Activated CD4-positive, alpha-beta T cell treated with anti-CD3 and anti-CD28 coated beads, Interleukin-2, amount 50 U/mL, for 1 hour (primary cell): Measurements from ENCODE around the gene IL16.

ENCODE experiments used
- DNase-seq: peaks from one replicate; pipeline ENCODE4 v3.0.0-alpha.2; 2020

IL16 gene

GRCh38 chr15:81209635-81210034, 13.0 kb downstream of the IL16 start:
- DNase-seq, result no peak

- DNase-seq, result no peak
These were observed 14.7 kb downstream of the IL16 start for GRCh38 chr15:81211376-81211775.

- DNase-seq, result no peak
These were observed 17.3 kb downstream of the IL16 start for GRCh38 chr15:81213982-81214381.

DNA sequence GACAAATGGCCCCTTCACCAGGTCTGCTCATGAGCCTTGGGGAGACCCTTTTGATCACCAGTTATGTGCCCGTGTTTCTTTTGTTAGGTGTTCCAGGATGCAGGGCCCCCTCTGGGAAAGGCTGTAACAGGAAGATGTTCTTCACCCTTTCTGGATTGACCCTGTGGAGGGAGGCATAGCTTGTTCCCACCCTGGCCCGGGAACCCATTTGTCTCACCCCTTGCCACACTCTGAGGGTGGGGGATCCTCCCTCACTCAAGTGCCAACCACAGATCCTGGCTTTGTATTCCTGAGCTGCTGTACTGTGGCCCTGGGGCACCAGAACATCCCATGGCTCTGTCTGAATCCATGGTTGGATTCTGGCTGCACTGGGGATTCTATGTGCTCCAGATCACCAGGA, 18.9 kb downstream of the IL16 start:
- DNase-seq, result no peak

GRCh38 chr15:81215983-81216382, 19.3 kb downstream of the IL16 start:
- DNase-seq, result no peak

- no peak for DNase-seq
These were observed 19.7 kb downstream of the IL16 start for GRCh38 chr15:81216422-81216821.

DNA sequence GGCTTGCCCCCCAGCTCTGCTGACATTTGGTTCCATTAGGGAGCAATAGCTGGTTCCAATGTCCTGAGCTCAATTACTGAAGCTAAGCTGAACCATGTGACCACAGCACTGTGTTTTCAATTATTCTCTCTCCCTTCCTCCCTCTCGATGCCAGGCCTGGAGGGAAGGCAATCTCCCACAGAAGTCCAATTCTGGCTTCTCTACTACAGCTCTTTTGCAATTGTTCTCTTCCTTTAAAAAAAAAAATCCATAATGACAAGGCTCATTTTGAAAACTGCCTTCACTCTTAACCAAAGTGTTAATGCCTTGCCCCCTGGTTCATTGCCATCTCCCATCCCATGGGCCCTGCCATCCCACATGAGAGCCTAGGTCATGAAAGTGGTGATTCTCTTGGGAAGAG, 24.8 kb downstream of the IL16 start:
- DNase-seq, result no peak

GRCh38 chr15:81222007-81222406, 25.3 kb downstream of the IL16 start:
- DNase-seq, result no peak

- DNase-seq, result no peak
These were observed 26.8 kb downstream of the IL16 start for GRCh38 chr15:81223346-81223971.

GRCh38 chr15:81224232-81224631, 27.6 kb downstream of the IL16 start:
- DNase-seq, result no peak

GRCh38 chr15:81225161-81225671, 28.5 kb downstream of the IL16 start:
- no peak for DNase-seq

GRCh38 chr15:81227716-81228115, 31.0 kb downstream of the IL16 start:
- no peak for DNase-seq

DNA sequence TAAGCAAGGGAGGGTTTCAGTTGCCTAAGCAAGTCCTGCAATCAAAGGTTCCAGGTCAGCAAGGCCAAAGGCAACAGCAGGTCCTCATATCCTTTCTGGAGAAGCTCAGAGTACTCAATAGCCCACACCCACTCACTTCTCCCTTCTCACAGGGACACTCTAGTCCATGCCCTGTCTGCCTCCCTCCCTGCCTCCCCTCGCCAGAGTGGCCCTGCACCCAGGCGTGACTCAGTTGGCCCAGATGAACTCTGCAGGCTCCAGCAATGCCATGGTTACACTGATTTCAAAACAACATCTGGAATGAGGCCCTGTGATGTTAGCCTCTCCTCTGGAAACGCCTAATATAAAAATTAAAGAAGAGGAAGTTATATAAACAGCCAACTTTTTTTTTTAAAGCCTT, 32.9 kb downstream of the IL16 start:
- no peak for DNase-seq

- no peak for DNase-seq
These were observed 38.8 kb downstream of the IL16 start for GRCh38 chr15:81235276-81236123.

DNA sequence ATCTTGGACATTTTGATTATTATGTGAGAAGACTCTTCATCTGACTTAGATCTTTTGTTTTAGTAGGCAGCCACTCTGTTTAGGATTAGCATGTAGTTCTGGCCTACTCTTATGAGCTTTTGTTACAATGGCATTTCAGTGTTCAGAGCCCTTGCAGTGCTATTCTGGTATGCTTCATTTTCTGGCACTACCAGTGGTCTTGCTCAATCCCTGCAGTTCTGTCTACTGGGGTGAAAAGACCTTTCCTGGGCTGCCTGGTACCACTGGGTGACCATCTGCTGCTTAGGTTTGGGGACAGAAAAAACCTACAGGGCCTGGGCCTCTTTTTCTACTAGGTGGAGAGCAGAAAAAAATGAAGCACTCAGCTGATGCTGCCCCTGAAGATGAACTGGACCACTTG, 42.5 kb downstream of the IL16 start:
- no peak for DNase-seq

GRCh38 chr15:81242778-81243177, 46.1 kb downstream of the IL16 start:
- no peak for DNase-seq

- DNase-seq, result no peak
These were observed 47.6 kb downstream of the IL16 start for GRCh38 chr15:81244306-81244705.

GRCh38 chr15:81253846-81254245, 57.2 kb downstream of the IL16 start:
- DNase-seq, result no peak

- DNase-seq, result no peak
These were observed 57.7 kb downstream of the IL16 start for GRCh38 chr15:81254277-81254915.

GRCh38 chr15:81254916-81255290, 58.2 kb downstream of the IL16 start:
- no peak for DNase-seq

DNA sequence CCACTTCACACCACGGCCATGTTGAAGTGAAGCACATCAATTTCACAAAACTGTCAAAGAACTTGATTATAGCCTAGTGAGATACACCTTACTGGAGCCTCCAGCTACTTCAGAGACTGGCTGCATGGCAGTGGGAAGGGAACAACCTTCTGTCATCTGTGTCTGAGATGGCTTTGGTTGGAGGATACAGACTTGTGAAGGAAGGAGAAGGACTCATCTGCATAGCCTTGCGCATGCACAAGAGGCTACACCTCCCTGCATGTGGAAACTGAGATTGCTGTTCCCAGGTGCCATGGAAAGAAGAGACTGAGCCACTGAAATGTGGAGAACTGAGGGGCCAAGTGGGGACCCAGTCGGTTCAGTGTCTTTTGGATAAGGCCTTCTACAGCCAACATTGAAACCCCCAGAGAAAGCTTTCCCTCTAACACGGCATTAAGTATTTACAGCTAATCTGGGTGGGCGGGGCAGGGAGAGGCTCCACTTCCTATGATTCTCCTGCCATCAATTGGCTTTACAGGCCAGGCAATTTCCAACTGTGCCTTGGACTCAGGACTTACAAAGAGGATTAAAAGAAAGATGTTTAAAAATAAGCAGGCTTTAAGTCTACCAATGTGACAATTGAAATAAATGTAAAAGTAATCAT, 58.8 kb downstream of the IL16 start:
- no peak for DNase-seq

GRCh38 chr15:81255958-81256320, 59.3 kb downstream of the IL16 start:
- DNase-seq, result no peak

GRCh38 chr15:81256916-81257315, 60.2 kb downstream of the IL16 start:
- DNase-seq, result no peak

GRCh38 chr15:81257435-81257834, 60.8 kb downstream of the IL16 start:
- no peak for DNase-seq
